Left renal pelvis (tissue), 4 donors: ENCODE measurements around the gene LPXN. TPM values are rescaled to one million over a fixed set of nuclear protein-coding genes. Genes with fewer than 3 reads are reported as not detected.

Experiments
- DNase-seq, 4 donors: peaks; one replicate each; pipeline ENCODE4 v3.0.0-alpha.2; 2013; ENCODE audit warnings: low read depth in 4 of 4, low spot score in 3 of 4
- polyA plus RNA-seq, 4 donors: library from polyadenylated mRNA; unstranded; fragments of 120-200 nt; gene quantifications; one replicate each; pipeline ENCODE4 v1.2.1, GENCODE V29; 2013; ENCODE audit not compliant: insufficient read length in 4 of 4

LPXN gene
- 1 to 10 TPM; 7.1 to 8.6 (median 8.2) TPM for polyA plus RNA-seq

GRCh38 chr11:58575377-58576020 lies at the start of gene LPXN:
Gene LPXN, minus strand, starts transcription at chr11:58575856. Its CDS starts 84 bp downstream, at chr11:58575772.
- no peak for DNase-seq

GRCh38 chr11:58625086-58625485 lies 49.4 kb upstream of the LPXN start:
- DNase-seq = no peak

GRCh38 chr11:58622344-58622743 lies 46.7 kb upstream of the LPXN start, which contains the start of gene CNTF:
Gene CNTF, plus strand, starts transcription at chr11:58622665. Its CDS starts 88 bp downstream, at chr11:58622753.
- DNase-seq = no peak

GRCh38 chr11:58621586-58622262 lies 46.1 kb upstream of the LPXN start:
- no peak for DNase-seq

- no peak for DNase-seq
Observed at GRCh38 chr11:58617976-58618557, 42.4 kb upstream of the LPXN start.

- no peak for DNase-seq
Observed at GRCh38 chr11:58616594-58616993, 40.9 kb upstream of the LPXN start.

- no peak for DNase-seq
Observed at GRCh38 chr11:58615559-58615958, 39.9 kb upstream of the LPXN start.

- DNase-seq = no peak
Observed at GRCh38 chr11:58613228-58613627, 37.6 kb upstream of the LPXN start.

GRCh38 chr11:58609723-58610122 lies 34.1 kb upstream of the LPXN start:
- DNase-seq = no peak

- DNase-seq = no peak
Observed at GRCh38 chr11:58608331-58608730, 32.7 kb upstream of the LPXN start.

GRCh38 chr11:58606930-58607714 lies 31.5 kb upstream of the LPXN start:
- no peak for DNase-seq

- DNase-seq = no peak
Observed at GRCh38 chr11:58600510-58600909, 24.9 kb upstream of the LPXN start.

GRCh38 chr11:58597486-58598144 lies 22.0 kb upstream of the LPXN start:
- DNase-seq = no peak

- no peak for DNase-seq
Observed at GRCh38 chr11:58596621-58597020, 21.0 kb upstream of the LPXN start.

GRCh38 chr11:58594826-58595225 lies 19.2 kb upstream of the LPXN start:
- no peak for DNase-seq

- no peak for DNase-seq
Observed at GRCh38 chr11:58592760-58593472, 17.3 kb upstream of the LPXN start.

- no peak for DNase-seq
Observed at GRCh38 chr11:58591659-58592058, 16.0 kb upstream of the LPXN start.

GRCh38 chr11:58586998-58587397 lies 11.3 kb upstream of the LPXN start:
- DNase-seq = no peak

GRCh38 chr11:58582437-58582836 lies 6.8 kb upstream of the LPXN start:
- DNase-seq = no peak

- DNase-seq = no peak
Observed at GRCh38 chr11:58580311-58580710, 4.7 kb upstream of the LPXN start.
